Measurements from ENCODE around the gene RFPL3. TPM values are rescaled to one million over a fixed set of nuclear protein-coding genes. Genes with fewer than 3 reads are reported as not detected.

RFPL3 gene
- total and polyA plus RNA-seq, 2 experiments from 2014 or later, result not detected

DNA sequence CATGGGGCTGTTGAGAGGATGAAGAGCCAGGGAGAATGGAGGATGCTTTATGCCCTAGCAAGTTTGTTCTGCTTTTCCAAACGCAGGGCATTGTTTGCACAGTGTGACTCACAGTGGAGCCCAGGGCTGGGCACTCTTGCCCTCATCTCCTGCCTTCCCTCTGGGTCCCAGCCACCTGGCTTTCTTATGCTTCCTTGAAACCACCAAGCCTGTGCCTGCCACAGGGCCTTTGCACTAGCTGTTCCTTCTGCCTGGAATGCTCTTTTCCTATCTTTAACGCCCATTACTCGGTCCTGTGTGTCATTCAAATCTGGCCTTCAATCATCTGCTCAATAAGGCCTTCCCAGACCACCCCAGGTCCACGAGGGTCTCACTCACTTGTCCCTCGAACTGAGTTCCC, 46.9 kb upstream of the RFPL3 start (continued):
- TF ChIP-seq ZNF331 (CRISPR knock-in tag; IDR thresholded peaks at IDR 0.05; ENCODE audit: low read depth), result no peak
- no peak for TF ChIP-seq ZNF114 (CRISPR knock-in tag; IDR thresholded peaks at IDR 0.05)
- TF ChIP-seq, protein P1, sequence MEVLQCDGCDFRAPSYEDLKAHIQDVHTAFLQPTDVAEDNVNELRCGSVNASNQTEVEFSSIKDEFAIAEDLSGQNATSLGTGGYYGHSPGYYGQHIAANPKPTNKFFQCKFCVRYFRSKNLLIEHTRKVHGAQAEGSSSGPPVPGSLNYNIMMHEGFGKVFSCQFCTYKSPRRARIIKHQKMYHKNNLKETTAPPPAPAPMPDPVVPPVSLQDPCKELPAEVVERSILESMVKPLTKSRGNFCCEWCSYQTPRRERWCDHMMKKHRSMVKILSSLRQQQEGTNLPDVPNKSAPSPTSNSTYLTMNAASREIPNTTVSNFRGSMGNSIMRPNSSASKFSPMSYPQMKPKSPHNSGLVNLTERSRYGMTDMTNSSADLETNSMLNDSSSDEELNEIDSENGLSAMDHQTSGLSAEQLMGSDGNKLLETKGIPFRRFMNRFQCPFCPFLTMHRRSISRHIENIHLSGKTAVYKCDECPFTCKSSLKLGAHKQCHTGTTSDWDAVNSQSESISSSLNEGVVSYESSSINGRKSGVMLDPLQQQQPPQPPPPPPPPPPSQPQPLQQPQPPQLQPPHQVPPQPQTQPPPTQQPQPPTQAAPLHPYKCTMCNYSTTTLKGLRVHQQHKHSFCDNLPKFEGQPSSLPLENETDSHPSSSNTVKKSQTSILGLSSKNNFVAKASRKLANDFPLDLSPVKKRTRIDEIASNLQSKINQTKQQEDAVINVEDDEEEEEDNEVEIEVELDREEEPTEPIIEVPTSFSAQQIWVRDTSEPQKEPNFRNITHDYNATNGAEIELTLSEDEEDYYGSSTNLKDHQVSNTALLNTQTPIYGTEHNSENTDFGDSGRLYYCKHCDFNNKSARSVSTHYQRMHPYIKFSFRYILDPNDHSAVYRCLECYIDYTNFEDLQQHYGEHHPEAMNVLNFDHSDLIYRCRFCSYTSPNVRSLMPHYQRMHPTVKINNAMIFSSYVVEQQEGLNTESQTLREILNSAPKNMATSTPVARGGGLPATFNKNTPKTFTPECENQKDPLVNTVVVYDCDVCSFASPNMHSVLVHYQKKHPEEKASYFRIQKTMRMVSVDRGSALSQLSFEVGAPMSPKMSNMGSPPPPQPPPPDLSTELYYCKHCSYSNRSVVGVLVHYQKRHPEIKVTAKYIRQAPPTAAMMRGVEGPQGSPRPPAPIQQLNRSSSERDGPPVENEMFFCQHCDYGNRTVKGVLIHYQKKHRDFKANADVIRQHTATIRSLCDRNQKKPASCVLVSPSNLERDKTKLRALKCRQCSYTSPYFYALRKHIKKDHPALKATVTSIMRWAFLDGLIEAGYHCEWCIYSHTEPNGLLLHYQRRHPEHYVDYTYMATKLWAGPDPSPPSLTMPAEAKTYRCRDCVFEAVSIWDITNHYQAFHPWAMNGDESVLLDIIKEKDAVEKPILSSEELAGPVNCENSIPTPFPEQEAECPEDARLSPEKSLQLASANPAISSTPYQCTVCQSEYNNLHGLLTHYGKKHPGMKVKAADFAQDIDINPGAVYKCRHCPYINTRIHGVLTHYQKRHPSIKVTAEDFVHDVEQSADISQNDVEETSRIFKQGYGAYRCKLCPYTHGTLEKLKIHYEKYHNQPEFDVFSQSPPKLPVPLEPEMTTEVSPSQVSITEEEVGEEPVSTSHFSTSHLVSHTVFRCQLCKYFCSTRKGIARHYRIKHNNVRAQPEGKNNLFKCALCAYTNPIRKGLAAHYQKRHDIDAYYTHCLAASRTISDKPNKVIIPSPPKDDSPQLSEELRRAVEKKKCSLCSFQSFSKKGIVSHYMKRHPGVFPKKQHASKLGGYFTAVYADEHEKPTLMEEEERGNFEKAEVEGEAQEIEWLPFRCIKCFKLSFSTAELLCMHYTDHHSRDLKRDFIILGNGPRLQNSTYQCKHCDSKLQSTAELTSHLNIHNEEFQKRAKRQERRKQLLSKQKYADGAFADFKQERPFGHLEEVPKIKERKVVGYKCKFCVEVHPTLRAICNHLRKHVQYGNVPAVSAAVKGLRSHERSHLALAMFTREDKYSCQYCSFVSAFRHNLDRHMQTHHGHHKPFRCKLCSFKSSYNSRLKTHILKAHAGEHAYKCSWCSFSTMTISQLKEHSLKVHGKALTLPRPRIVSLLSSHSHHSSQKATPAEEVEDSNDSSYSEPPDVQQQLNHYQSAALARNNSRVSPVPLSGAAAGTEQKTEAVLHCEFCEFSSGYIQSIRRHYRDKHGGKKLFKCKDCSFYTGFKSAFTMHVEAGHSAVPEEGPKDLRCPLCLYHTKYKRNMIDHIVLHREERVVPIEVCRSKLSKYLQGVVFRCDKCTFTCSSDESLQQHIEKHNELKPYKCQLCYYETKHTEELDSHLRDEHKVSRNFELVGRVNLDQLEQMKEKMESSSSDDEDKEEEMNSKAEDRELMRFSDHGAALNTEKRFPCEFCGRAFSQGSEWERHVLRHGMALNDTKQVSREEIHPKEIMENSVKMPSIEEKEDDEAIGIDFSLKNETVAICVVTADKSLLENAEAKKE (CRISPR knock-in tag; IDR thresholded peaks at IDR 0.05), result no peak
- no peak for TF ChIP-seq CREB1 (CRISPR knock-in tag; IDR thresholded peaks at IDR 0.05; ENCODE audit: low read depth)

DNA sequence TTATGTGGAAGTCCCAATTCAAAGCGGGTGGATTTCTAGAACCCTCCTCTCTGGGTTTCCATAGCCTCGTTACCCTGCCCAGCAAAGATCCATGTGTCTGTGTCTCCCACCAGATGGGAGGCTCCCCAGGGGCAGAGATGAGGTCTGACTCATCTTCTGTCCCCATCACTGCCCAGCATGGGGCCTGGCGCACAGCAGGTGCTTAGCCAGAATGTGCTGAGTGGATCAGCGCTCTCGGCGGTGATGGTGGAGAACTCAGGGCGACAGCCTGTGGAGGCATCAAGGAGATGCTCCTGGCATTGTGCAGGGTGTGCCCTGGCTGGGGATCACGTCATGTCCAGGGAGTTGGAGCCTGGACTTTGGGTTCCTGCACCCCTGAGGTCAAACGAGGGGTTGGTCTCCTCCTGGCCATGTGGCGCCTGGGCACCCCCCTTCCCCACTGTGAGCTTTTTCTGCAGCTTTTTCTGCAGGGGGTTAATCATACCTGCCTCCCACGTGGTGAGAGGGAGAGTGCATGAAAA, 46.1 kb upstream of the RFPL3 start:
- no peaks in the 10 kb centered on the region for H4K20me1 ChIP-seq (replicated peaks; ENCODE audit: insufficient read depth)
- H3K36me3 Mint-ChIP-seq (ENCODE audit: low read depth), result no peaks in the 10 kb centered on the region
- no peak overlapping the region for H3K27ac ChIP-seq (ENCODE audit: low read depth)
- H3K9me2 ChIP-seq (ENCODE audit: insufficient read depth), result no peaks in the 10 kb centered on the region
- H3K4me2 ChIP-seq, result no peak overlapping the region
- no peak overlapping the region for H2AFZ ChIP-seq
- H3K79me2 ChIP-seq (replicated peaks; ENCODE audit: insufficient read depth), result no peaks in the 10 kb centered on the region
- H3K27ac Mint-ChIP-seq, result no peak overlapping the region
- ATAC-seq, result no peak
- H3K9me3 Mint-ChIP-seq, result no peaks in the 10 kb centered on the region
- no peak overlapping the region for H3K4me3 Mint-ChIP-seq
- no peaks in the 10 kb centered on the region for H3K36me3 ChIP-seq (ENCODE audit: insufficient read depth)
- no peaks in the 10 kb centered on the region for H3F3A ChIP-seq (replicated peaks; ENCODE audit: low read depth)
- H3K4me3 ChIP-seq, result no peak overlapping the region
- no peak for DNase-seq (ENCODE audit: low spot score)
- H3K4me1 Mint-ChIP-seq, result peaks cover 4% of the 10 kb centered on the region
- no peaks in the 10 kb centered on the region for H3K27me3 ChIP-seq (ENCODE audit: insufficient read depth)
- peaks cover 6% of the 10 kb centered on the region for H3K27me3 Mint-ChIP-seq (ENCODE audit: insufficient read depth, low read depth, poor library complexity)
- no peaks in the 10 kb centered on the region for H3K4me1 ChIP-seq (ENCODE audit: insufficient read depth)
- TF ChIP-seq NANOG (IDR thresholded peaks at IDR 0.05; ENCODE audit: borderline replicate concordance) (no peak), ZNF114 (CRISPR knock-in tag; IDR thresholded peaks at IDR 0.05) (no peak), CREB1 (CRISPR knock-in tag; IDR thresholded peaks at IDR 0.05; ENCODE audit: low read depth) (no peak), POLR2AphosphoS5 (IDR thresholded peaks at IDR 0.05; ENCODE audit: low read depth) (no peak), ZNF331 (CRISPR knock-in tag; IDR thresholded peaks at IDR 0.05; ENCODE audit: low read depth) (no peak)
- TF ChIP-seq, protein P2, sequence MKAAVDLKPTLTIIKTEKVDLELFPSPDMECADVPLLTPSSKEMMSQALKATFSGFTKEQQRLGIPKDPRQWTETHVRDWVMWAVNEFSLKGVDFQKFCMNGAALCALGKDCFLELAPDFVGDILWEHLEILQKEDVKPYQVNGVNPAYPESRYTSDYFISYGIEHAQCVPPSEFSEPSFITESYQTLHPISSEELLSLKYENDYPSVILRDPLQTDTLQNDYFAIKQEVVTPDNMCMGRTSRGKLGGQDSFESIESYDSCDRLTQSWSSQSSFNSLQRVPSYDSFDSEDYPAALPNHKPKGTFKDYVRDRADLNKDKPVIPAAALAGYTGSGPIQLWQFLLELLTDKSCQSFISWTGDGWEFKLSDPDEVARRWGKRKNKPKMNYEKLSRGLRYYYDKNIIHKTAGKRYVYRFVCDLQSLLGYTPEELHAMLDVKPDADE (IDR thresholded peaks at IDR 0.05), result no peak
- TF ChIP-seq, protein P3, sequence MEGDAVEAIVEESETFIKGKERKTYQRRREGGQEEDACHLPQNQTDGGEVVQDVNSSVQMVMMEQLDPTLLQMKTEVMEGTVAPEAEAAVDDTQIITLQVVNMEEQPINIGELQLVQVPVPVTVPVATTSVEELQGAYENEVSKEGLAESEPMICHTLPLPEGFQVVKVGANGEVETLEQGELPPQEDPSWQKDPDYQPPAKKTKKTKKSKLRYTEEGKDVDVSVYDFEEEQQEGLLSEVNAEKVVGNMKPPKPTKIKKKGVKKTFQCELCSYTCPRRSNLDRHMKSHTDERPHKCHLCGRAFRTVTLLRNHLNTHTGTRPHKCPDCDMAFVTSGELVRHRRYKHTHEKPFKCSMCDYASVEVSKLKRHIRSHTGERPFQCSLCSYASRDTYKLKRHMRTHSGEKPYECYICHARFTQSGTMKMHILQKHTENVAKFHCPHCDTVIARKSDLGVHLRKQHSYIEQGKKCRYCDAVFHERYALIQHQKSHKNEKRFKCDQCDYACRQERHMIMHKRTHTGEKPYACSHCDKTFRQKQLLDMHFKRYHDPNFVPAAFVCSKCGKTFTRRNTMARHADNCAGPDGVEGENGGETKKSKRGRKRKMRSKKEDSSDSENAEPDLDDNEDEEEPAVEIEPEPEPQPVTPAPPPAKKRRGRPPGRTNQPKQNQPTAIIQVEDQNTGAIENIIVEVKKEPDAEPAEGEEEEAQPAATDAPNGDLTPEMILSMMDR (conservative IDR thresholded peaks at IDR 0.05; ENCODE audit: low read depth in 2 of 2), result no peak

Data from GM23338 (cell line).